Measurements from ENCODE around the gene NOL9. TPM values are rescaled to one million over a fixed set of nuclear protein-coding genes. Genes with fewer than 3 reads are reported as not detected.

NOL9 gene
- total and polyA plus RNA-seq, 3 experiments from 2014 or later = 18.2 to 57.8 (median 55.8) TPM

DNA sequence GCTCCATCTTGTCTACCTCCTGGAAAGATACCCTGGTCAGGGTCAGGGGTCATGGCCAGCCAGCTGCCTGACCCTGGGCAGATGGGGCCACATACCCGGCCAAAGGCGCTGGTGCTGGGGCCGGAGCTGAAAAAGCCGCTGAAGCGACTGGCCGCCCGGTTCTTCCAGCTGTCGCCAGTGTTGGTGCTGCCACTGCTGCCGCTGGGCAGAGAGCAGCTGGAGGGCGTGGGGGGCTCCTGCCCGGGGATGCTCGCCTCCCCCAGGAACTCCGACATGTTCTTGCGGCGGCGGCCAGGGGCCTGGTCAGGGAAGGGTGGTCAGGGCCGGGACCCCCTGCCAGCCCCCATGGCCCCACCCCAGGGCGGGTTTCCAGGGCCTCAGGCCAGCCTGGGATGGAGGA, 81.2 kb downstream of the NOL9 start:
- Mint-ChIP-seq H3K9me3 (no peaks in the 10 kb centered on the region), H3K27me3 (peaks cover 0 to 3% of the 10 kb centered on the region in 2 donors), H3K27ac (peak overlapping the region in 1 of 8 donors; percentile 51), H3K4me1 (peaks cover 0 to 7% (median 0%) of the 10 kb centered on the region in 3 donors), H3K4me3 (no peak overlapping the region), H3K36me3 (no peaks in the 10 kb centered on the region)
- DNase-seq = no peak
- POLR2A ChIA-PET = no interaction called here
- H3K9me3 ChIP-seq (ENCODE audit: low read length) = no peaks in the 10 kb centered on the region
- no peak overlapping the region for H3K27ac ChIP-seq (ENCODE audit: low read depth, low read length)
- CTCF ChIA-PET = interaction anchor here (0.8 to 1.8 kb wide), 5 partner anchors 10 to 226 kb away, joined by 3 to 6 read pairs (median 4); no protein-coding TSS in a partner anchor
- no peaks in the 10 kb centered on the region for H3K36me3 ChIP-seq (ENCODE audit: insufficient read depth, low read length)
- no peaks in the 10 kb centered on the region for H3K27me3 ChIP-seq (ENCODE audit: insufficient read depth, low read length, poor library complexity, severe bottlenecking)
- no peak overlapping the region for H3K4me3 ChIP-seq (ENCODE audit: low read length)
- peaks cover 8% of the 10 kb centered on the region for H3K4me1 ChIP-seq (ENCODE audit: insufficient read depth, low read length)

- no peak for DNase-seq
- H3K36me3 Mint-ChIP-seq = no peaks in the 10 kb centered on the region
- no peaks in the 10 kb centered on the region for H3K9me3 Mint-ChIP-seq
- ChIA-PET CTCF (interaction anchor here (0.7 to 1.8 kb wide), 6 partner anchors 9 to 225 kb away, joined by 3 to 4 read pairs (median 3); no protein-coding TSS in a partner anchor), POLR2A (interaction anchor here (0.6 to 1.1 kb wide), 2 partner anchors 11 to 13 kb away, joined by 3 read pairs; no protein-coding TSS in a partner anchor)
- H3K9me3 ChIP-seq (ENCODE audit: low read length) = no peaks in the 10 kb centered on the region
- H3K36me3 ChIP-seq (ENCODE audit: insufficient read depth, low read length) = no peaks in the 10 kb centered on the region
- no peak overlapping the region for H3K27ac ChIP-seq (ENCODE audit: low read depth, low read length)
- H3K27ac Mint-ChIP-seq = peak overlapping the region in 1 of 8 donors; percentile 29
- H3K4me3 Mint-ChIP-seq = peak overlapping the region in 1 of 7 donors; percentile 24
- no peak overlapping the region for H3K4me3 ChIP-seq (ENCODE audit: low read length)
- H3K27me3 Mint-ChIP-seq = peaks cover 0 to 3% of the 10 kb centered on the region in 2 donors
- peaks cover 0 to 7% (median 0%) of the 10 kb centered on the region in 3 donors for H3K4me1 Mint-ChIP-seq
- H3K27me3 ChIP-seq (ENCODE audit: insufficient read depth, low read length, poor library complexity, severe bottlenecking) = no peaks in the 10 kb centered on the region
- H3K4me1 ChIP-seq (ENCODE audit: insufficient read depth, low read length) = peaks cover 8% of the 10 kb centered on the region
Observed at GRCh38 chr1:6472391-6472790, 81.9 kb downstream of the NOL9 start.

GRCh38 chr1:6471970-6472368, 82.3 kb downstream of the NOL9 start:
- no peak overlapping the region for H3K4me3 ChIP-seq (ENCODE audit: low read length)

More at GRCh38 chr1:6471970-6472368, 82.3 kb downstream of the NOL9 start:
- no peaks in the 10 kb centered on the region for H3K9me3 ChIP-seq (ENCODE audit: low read length)
- H3K36me3 Mint-ChIP-seq = no peaks in the 10 kb centered on the region
- peaks cover 0 to 3% of the 10 kb centered on the region in 2 donors for H3K27me3 Mint-ChIP-seq
- H3K4me3 Mint-ChIP-seq = no peak overlapping the region
- no peaks in the 10 kb centered on the region for H3K27me3 ChIP-seq (ENCODE audit: insufficient read depth, low read length, poor library complexity, severe bottlenecking)
- H3K27ac Mint-ChIP-seq = no peak overlapping the region
- H3K27ac ChIP-seq (ENCODE audit: low read depth, low read length) = no peak overlapping the region
- DNase-seq = no peak
- no peaks in the 10 kb centered on the region for H3K9me3 Mint-ChIP-seq
- CTCF ChIA-PET = interaction anchor here (0.7 to 0.8 kb wide), 3 partner anchors 14 to 49 kb away, joined by 3 read pairs; no protein-coding TSS in a partner anchor
- peaks cover 0 to 9% (median 0%) of the 10 kb centered on the region in 3 donors for H3K4me1 Mint-ChIP-seq
- no peaks in the 10 kb centered on the region for H3K36me3 ChIP-seq (ENCODE audit: insufficient read depth, low read length)
- H3K4me1 ChIP-seq (ENCODE audit: insufficient read depth, low read length) = peaks cover 10% of the 10 kb centered on the region
- POLR2A ChIA-PET = interaction anchor here (0.6 to 1.1 kb wide), 2 partner anchors 11 to 12 kb away, joined by 3 read pairs; no protein-coding TSS in a partner anchor

Other genes with a start within 250 kb of the NOL9 start
- gene ACOT7, start 160.7 kb downstream of the NOL9 start, total RNA-seq = 100 to 1,000 TPM; 109 TPM
- 10.0 TPM for gene ACOT7, start 160.7 kb downstream of the NOL9 start, polyA plus RNA-seq
- gene HES2, start 134.6 kb downstream of the NOL9 start, total RNA-seq = under 1 TPM; 0.18 to 0.35 TPM
- gene HES2, start 134.6 kb downstream of the NOL9 start, polyA plus RNA-seq = not detected
- under 1 TPM; 0.28 to 0.60 TPM for gene ESPN, start 129.7 kb downstream of the NOL9 start, total RNA-seq
- 0.48 TPM for gene ESPN, start 129.7 kb downstream of the NOL9 start, polyA plus RNA-seq
- gene TNFRSF25, start 88.3 kb downstream of the NOL9 start, total RNA-seq = 100 to 1,000 TPM in 1 of 2 experiments, 10 to 100 TPM in 1; 90.8 to 100 TPM
- gene TNFRSF25, start 88.3 kb downstream of the NOL9 start, polyA plus RNA-seq = 30.0 TPM
- 1 to 10 TPM; 2.2 to 2.6 TPM for gene PLEKHG5, start 62.8 kb downstream of the NOL9 start, total RNA-seq
- 1.0 TPM for gene PLEKHG5, start 62.8 kb downstream of the NOL9 start, polyA plus RNA-seq
- not detected for gene TAS1R1, start 794 bp upstream of the NOL9 start, total RNA-seq
- not detected for gene TAS1R1, start 794 bp upstream of the NOL9 start, polyA plus RNA-seq
- gene ZBTB48, start 25.5 kb upstream of the NOL9 start, total RNA-seq = 10 to 100 TPM; 25.0 to 31.7 TPM
- 24.1 TPM for gene ZBTB48, start 25.5 kb upstream of the NOL9 start, polyA plus RNA-seq
- gene KLHL21, start 48.4 kb upstream of the NOL9 start, total RNA-seq = 10 to 100 TPM; 36.4 to 37.3 TPM
- gene KLHL21, start 48.4 kb upstream of the NOL9 start, polyA plus RNA-seq = 31.6 TPM
- 10 to 100 TPM; 12.5 to 14.0 TPM for gene PHF13, start 59.2 kb upstream of the NOL9 start, total RNA-seq
- gene PHF13, start 59.2 kb upstream of the NOL9 start, polyA plus RNA-seq = 4.9 TPM
- gene THAP3, start 70.4 kb upstream of the NOL9 start, total RNA-seq = 10 to 100 TPM; 18.3 to 20.6 TPM
- 24.0 TPM for gene THAP3, start 70.4 kb upstream of the NOL9 start, polyA plus RNA-seq
- 10 to 100 TPM; 79.2 to 80.4 TPM for gene DNAJC11, start 147.3 kb upstream of the NOL9 start, total RNA-seq
- gene DNAJC11, start 147.3 kb upstream of the NOL9 start, polyA plus RNA-seq = 22.7 TPM
- 10 to 100 TPM; 60.2 to 61.7 TPM for gene CAMTA1, start 230.9 kb upstream of the NOL9 start, total RNA-seq
- gene CAMTA1, start 230.9 kb upstream of the NOL9 start, polyA plus RNA-seq = 79.0 TPM